Endothelial cell of umbilical vein (primary cell): Measurements from ENCODE around the gene MKLN1. TPM values are rescaled to one million over a fixed set of nuclear protein-coding genes. Genes with fewer than 3 reads are reported as not detected.
A peak's percentile ranks its signal among the peaks of the same experiment; 100 is the strongest.

Experiments used
- BruUV-seq: library from RNA; stranded (reverse); fragments of 400-500 nt; replicated peaks from 2 replicates; lab custom pipeline; 2021; lab: Mats Ljungman, UMichigan
- CTCF ChIA-PET: fragments of 300-600, 350-600 bp; sonication (Branson Sonifier 250); formaldehyde crosslinking; loops from one replicate; lab custom pipeline; 2021; ENCODE audit warnings: antibody characterized with exemption, inconsistent platforms; lab: Charles Lee
- POLR2A ChIA-PET: fragments of 300-600, 350-600 bp; sonication (Branson Sonifier 250); formaldehyde crosslinking; loops from one replicate; lab custom pipeline; 2021; ENCODE audit warnings: antibody characterized with exemption, inconsistent platforms; lab: Charles Lee
- DNase-seq: peaks from one replicate; pipeline ENCODE4 v3.0.0-alpha.2; 2011; ENCODE audit warnings: low read depth, low spot score
- FAIRE-seq: peaks from 2 replicates; lab custom pipeline; 2011; peaks lifted over from hg19 to GRCh38; lab: Jason Lieb, UNC
- H2AFZ ChIP-seq: 2 replicates; pipeline ENCODE4 v1.6.0; 2012; ENCODE audit warnings: low read depth, low read length, control low read depth, inconsistent platforms
- H3K27ac ChIP-seq: 2 replicates; pipeline ENCODE4 v1.5.1; 2011; ENCODE audit warnings: low read depth, mild to moderate bottlenecking, control low read depth, low read length, moderate library complexity; ENCODE audit not compliant: insufficient read depth
- H3K27me3 ChIP-seq, 2 experiments: 2 replicates each; pipeline versions ENCODE4 v1.6.0 to v1.6.1; 2011; ENCODE audit warnings: low read length in 2 of 2, mixed read lengths in 1 of 2; ENCODE audit not compliant: control insufficient read depth in 2 of 2, insufficient read depth in 2 of 2
- H3K36me3 ChIP-seq, 2 experiments: 2 replicates in 1 of 2; 3 replicates in 1 of 2; pipeline ENCODE4 v1.5.1; 2011; ENCODE audit warnings: low read length in 2 of 2, mild to moderate bottlenecking in 1 of 2, moderate library complexity in 1 of 2; ENCODE audit not compliant: control insufficient read depth in 2 of 2, insufficient read depth in 2 of 2; ENCODE audit errors: extremely low read depth in 1 of 2
- H3K4me1 ChIP-seq: 3 replicates; pipeline ENCODE4 v1.5.1; 2011; ENCODE audit warnings: mild to moderate bottlenecking, low read length; ENCODE audit not compliant: control insufficient read depth, insufficient read depth; ENCODE audit errors: extremely low read depth
- H3K4me2 ChIP-seq: 2 replicates; pipeline ENCODE4 v1.6.1; 2011; ENCODE audit warnings: low read length, control low read depth, mixed read lengths; ENCODE audit not compliant: insufficient read depth
- H3K4me3 ChIP-seq, 3 experiments: fragments of 200-600 bp in 1 of 3; sonication (generic), shearing (Covaris generic) in 1 of 3; replicated peaks in 1 of 3; 2 replicates each; pipeline ENCODE4 v1.5.1; 2011 to 2016; ENCODE audit warnings: control low read depth in 3 of 3, low read length in 3 of 3, mild to moderate bottlenecking in 2 of 3, inconsistent platforms in 1 of 3, low read depth in 1 of 3, moderate library complexity in 1 of 3; ENCODE audit not compliant: insufficient read depth in 1 of 3
- H3K79me2 ChIP-seq: 2 replicates; pipeline ENCODE4 v1.6.0; 2012; ENCODE audit warnings: low read length, inconsistent platforms; ENCODE audit not compliant: control insufficient read depth, insufficient read depth
- H3K9ac ChIP-seq: replicated peaks from 2 replicates; pipeline ENCODE3; 2011; ENCODE audit warnings: low read length, control low read depth; ENCODE audit not compliant: insufficient read depth; ENCODE audit errors: extremely low read depth
- H3K9me1 ChIP-seq: replicated peaks from 3 replicates; pipeline ENCODE4 v1.6.0; 2011; ENCODE audit warnings: mild to moderate bottlenecking, low read length; ENCODE audit not compliant: control insufficient read depth, insufficient read depth; ENCODE audit errors: extremely low read depth
- H3K9me3 ChIP-seq: replicated peaks from 2 replicates; pipeline ENCODE4 v1.5.1; 2012; ENCODE audit warnings: low read length, inconsistent platforms; ENCODE audit not compliant: control insufficient read depth, insufficient read depth
- H4K20me1 ChIP-seq: replicated peaks from 2 replicates; pipeline ENCODE3; 2011; ENCODE audit warnings: mild to moderate bottlenecking, low read length; ENCODE audit not compliant: control insufficient read depth, insufficient read depth; ENCODE audit errors: extremely low read depth
- CTCF ChIP-seq, 2 donors: IDR thresholded peaks; 1 replicate in 1 of 2; 2 replicates in 1 of 2; pipeline ENCODE4 v1.5.1; 2011; ENCODE audit warnings: low read length in 2 of 2, mild to moderate bottlenecking in 2 of 2, moderate library complexity in 2 of 2, control low read depth in 1 of 2, inconsistent platforms in 1 of 2, low read depth in 1 of 2; ENCODE audit not compliant: insufficient read depth in 1 of 2; ENCODE audit errors: extremely low read depth in 1 of 2
- EZH2 ChIP-seq: IDR thresholded peaks from 2 replicates; pipeline ENCODE4 v1.6.1; 2012; ENCODE audit warnings: borderline replicate concordance, low read depth, mild to moderate bottlenecking, moderate library complexity, low read length, inconsistent platforms; ENCODE audit not compliant: severe bottlenecking
- JUN ChIP-seq: IDR thresholded peaks from 2 replicates; pipeline ENCODE4 v1.6.1; 2011; ENCODE audit warnings: borderline replicate concordance, low read depth; ENCODE audit not compliant: insufficient read length, insufficient read depth
- MAX ChIP-seq: IDR thresholded peaks from 2 replicates; pipeline ENCODE4 v1.6.1; 2011; ENCODE audit not compliant: insufficient read depth, insufficient read length
- POLR2A ChIP-seq: IDR thresholded peaks from 2 replicates; pipeline ENCODE4 v1.6.1; 2012; ENCODE audit warnings: low read depth, mild to moderate bottlenecking, control low read depth, low read length
- POLR2AphosphoS5 ChIP-seq: IDR thresholded peaks from 2 replicates; pipeline ENCODE4 v1.6.1; 2012; ENCODE audit warnings: low read depth, mild to moderate bottlenecking, control low read depth, low read length, moderate library complexity; ENCODE audit not compliant: insufficient read depth
- dilution Hi-C: fragments of 300-500 bp; cut with MboI; formaldehyde crosslinking; loops from one replicate; pipeline ENCODE4 v1.15.0; 2019; ENCODE audit warnings: low sequenced_read_pairs; ENCODE audit not compliant: extremely low pct_ligation_motif_present
- intact Hi-C: fragments of 100-400 bp; cut with micrococcal nuclease; formaldehyde crosslinking; loops from one replicate; pipeline ENCODE4 v1.10.0; 2022
- polyA plus RNA-seq, 4 experiments: library from polyadenylated mRNA; depleted of rRNA in 3 of 4; stranded (reverse) in 3 of 4; unstranded in 1 of 4; fragments of >200 nt; gene quantifications; 2 replicates each; pipeline versions ENCODE4 v1.2.1 to v1.2.3, GENCODE V29; 2011 to 2012; ENCODE audit warnings: missing spikeins in 1 of 4
- total RNA-seq: library from RNA; stranded (reverse); gene quantifications from 2 replicates; pipeline ENCODE4 v1.2.3, GENCODE V29; 2021

Gene MKLN1
- total and polyA plus RNA-seq, 2 donors (not counting 3 experiments of a cell fraction or from before 2014, with no cell fraction given): 12.2 to 32.1 TPM

DNA sequence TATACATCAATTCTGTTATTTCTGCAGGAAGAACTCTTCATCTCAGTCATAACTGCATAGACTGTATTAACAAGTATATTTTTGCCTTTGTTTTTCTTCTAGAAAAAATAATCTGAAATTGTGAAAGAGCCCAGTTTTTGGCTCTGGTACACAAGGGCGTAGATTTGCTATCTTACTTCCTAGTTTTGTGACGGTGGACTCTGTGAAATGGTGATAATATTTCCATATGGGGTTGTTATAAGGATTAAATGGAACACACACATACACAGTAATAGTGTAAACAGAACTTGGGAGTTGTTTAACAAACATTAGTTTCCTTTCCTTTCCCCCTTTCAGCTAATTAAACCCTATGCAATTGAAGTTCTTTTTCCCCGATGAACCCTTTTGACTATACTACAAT, 108.7 kb downstream of the MKLN1 start:
- FAIRE-seq (no peak), DNase-seq (peak; percentile 6)
- Histone ChIP-seq H3K4me2 (no peak overlapping the region), H3K4me1 (no peaks in the 10 kb centered on the region), H3K4me3 (no peak overlapping the region), H3K9me3 (no peaks in the 10 kb centered on the region), H3K36me3 (peaks cover 0 to 5% of the 10 kb centered on the region in 2 experiments), H2AFZ (no peak overlapping the region), H3K9ac (no peak overlapping the region), H4K20me1 (no peaks in the 10 kb centered on the region), H3K79me2 (no peaks in the 10 kb centered on the region), H3K9me1 (no peaks in the 10 kb centered on the region), H3K27me3 (no peaks in the 10 kb centered on the region), H3K27ac (no peak overlapping the region)
- dilution Hi-C loops (no loop called here), intact Hi-C loops (no loop called here)
- BruUV-seq: no TSS peak
- POLR2A ChIA-PET: no interaction called here
- CTCF ChIA-PET: interaction anchor here (1.1 kb wide), 1 partner anchor 367 kb away, joined by 3 read pairs; no protein-coding TSS in a partner anchor
- TF ChIP-seq POLR2AphosphoS5 (no peak), JUN (no peak), CTCF (IDR thresholded peaks at IDR 0.05; ENCODE audit: extremely low read depth in 1 of 2, insufficient read depth in 1 of 2, low read depth in 1 of 2, low read length in 2 of 2) (no peak), MAX (no peak)

DNA sequence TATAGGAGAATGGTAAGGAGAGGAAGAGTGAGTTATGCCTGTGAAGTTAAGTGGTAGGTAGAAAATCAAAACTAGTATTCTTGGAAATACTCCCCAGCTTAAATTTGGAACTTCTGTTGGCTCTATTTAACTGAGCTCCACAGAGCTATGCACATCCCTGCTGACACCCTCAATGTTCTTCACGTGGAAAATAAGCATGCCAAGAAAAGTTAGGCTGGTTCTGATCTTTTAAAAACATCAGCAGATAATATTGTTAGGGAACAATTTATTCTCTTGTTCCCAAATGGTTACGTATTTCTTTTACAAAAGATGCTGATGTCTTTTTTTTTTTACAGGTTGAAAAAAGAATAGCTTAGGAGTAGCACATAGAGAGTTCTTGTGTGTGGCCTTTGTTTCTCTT, 111.3 kb downstream of the MKLN1 start:
- Histone ChIP-seq H3K4me2 (no peak overlapping the region), H3K9me3 (no peaks in the 10 kb centered on the region), H2AFZ (no peak overlapping the region), H3K27me3 (no peaks in the 10 kb centered on the region), H3K79me2 (no peaks in the 10 kb centered on the region), H3K9ac (no peak overlapping the region), H3K4me1 (no peaks in the 10 kb centered on the region), H3K9me1 (no peaks in the 10 kb centered on the region), H3K27ac (no peak overlapping the region), H3K36me3 (peaks cover 0 to 5% of the 10 kb centered on the region in 2 experiments), H4K20me1 (no peaks in the 10 kb centered on the region), H3K4me3 (no peak overlapping the region)
- ChIA-PET POLR2A (interaction anchor here (0.5 kb wide), 1 partner anchor 64 kb away, joined by 3 read pairs; no protein-coding TSS in a partner anchor), CTCF (interaction anchor here (0.6 to 1.7 kb wide), 3 partner anchors 12 to 49 kb away, joined by 3 to 7 read pairs (median 3); no protein-coding TSS in a partner anchor)
- no TSS peak for BruUV-seq
- intact Hi-C loops (no loop called here), dilution Hi-C loops (no loop called here)
- DNase-seq (no peak), FAIRE-seq (no peak)
- TF ChIP-seq POLR2A (no peak), EZH2 (no peak)
